ENCODE data around the gene LY6G6C.

The LY6G6C gene

GRCh38 chr6:31706599-31706998, 14.9 kb downstream of the LY6G6C start, which contains the start of gene LY6G6F:
Gene LY6G6F (plus strand): TSS chr6:31706866. CDS start chr6:31706907, 41 bp downstream.
- no peak for DNase-seq (ENCODE audit: low read depth in 1 of 2, low spot score in 1 of 2)

DNA sequence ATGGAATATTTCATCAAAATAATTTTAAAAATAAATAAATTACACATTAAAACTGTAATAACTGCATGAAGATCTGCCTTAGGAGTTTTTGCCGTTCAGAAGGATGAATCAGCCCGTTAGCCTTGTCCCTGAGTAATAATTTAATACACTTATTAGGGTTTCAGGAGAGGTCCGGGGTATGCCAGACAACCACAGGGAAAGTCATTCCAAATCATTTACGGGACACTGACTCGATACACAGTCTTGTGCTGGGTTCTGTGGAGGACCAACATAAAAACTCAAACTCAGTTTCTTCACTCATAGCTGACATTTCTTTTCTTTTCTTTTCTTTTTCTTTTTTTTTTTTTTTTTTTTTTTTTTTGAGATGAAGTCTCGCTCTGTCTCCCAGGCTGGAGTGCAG, 15.6 kb downstream of the LY6G6C start:
- DNase-seq (ENCODE audit: low read depth in 1 of 2, low spot score in 1 of 2), result no peak

- DNase-seq (ENCODE audit: low read depth in 1 of 2, low spot score in 1 of 2), result peak; percentile 95
These were observed 18.5 kb downstream of the LY6G6C start, which contains the start of gene ABHD16A for GRCh38 chr6:31702819-31703716. Gene ABHD16A (minus strand): TSS chr6:31703324. CDS start chr6:31703281, 43 bp downstream.

GRCh38 chr6:31702405-31702818, 19.1 kb downstream of the LY6G6C start:
- DNase-seq (ENCODE audit: low read depth in 1 of 2, low spot score in 1 of 2), result no peak

DNA sequence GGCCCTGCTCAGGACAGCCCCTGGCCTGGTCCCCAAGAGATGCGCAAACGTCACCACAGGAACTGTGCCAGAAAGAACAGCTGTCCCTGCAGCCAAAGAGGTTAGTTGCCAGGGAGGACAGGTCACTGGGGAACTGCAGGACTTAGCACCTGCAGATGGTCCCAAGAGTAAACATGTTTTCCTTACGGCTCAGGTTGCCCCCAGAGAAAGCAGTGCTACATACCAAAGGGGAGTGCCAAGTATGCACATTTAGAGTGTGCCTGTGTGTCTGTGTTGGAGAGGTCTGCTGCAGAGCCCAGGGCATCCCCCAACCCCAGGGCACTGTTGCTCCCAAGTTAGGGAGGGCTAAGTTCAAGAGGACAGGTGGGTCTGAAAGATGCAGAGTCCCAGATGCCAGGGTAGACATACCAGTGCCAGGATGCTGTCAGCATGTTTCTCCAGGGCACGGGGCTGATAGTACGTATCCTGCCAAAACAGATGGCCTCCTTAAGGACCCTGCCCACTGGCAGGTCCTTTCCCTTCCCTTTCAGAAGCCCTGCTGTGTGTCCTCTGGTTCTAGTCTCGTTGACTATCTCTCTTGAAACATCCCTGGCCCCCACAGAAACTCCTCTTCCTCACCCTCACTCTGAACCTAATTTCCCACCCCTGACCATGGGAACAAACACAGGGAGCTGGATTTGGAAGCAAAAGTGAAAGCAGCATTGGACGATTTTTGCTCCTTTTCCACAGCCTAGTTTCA, 19.7 kb downstream of the LY6G6C start:
- DNase-seq (ENCODE audit: low read depth in 1 of 2, low spot score in 1 of 2), result no peak

DNA sequence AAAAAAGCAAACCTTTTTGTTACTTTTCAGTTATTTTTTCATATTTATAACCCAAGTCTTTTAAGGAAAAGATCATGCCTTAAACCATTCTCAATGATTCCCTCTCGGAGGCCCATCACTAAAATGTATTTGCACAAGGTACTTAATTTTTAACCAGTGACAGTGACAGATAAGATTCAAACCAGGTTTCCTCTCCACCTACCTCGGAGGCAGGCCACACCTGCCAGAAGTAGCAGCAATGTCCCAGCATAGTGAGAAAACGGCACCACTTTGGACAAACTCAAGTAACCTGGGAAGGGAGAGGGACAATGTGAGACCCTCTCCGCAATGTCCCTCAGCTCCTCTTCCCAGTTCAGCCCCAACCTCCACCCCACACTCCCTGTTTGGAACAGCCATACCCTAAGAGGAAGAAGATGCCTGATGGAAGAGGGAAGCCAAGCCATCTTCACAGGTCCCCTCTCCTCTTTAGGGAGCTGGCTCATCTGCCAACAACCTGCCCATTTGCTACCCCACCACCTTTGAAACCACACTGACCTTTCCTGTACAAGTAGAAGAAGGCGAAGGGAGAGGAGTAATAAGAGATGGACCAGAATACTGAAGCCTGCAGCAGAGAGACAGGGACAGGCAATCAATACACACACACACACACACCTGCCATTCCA, 20.7 kb downstream of the LY6G6C start:
- DNase-seq (ENCODE audit: low read depth in 1 of 2, low spot score in 1 of 2), result no peak

DNA sequence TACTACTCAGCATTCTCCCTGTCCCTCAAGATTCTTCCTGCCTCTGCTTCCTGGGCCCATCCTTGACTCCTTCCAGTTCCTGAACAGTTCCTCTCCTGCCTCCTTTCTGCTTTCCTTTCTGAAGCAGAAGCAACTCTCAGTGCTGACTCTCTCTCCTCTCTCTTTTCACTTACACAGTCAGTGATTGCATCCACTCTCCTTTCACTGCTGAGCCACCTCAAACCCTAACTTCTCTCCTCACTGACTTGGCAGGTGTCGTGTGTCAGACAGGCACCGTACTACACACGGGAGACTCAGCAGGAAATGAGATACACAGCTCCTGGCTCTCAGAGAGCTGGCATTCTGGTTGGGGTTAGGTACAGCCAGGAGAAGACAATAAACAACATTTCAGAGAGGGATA, 24.0 kb downstream of the LY6G6C start:
- no peak for DNase-seq (ENCODE audit: low read depth in 1 of 2, low spot score in 1 of 2)

DNA sequence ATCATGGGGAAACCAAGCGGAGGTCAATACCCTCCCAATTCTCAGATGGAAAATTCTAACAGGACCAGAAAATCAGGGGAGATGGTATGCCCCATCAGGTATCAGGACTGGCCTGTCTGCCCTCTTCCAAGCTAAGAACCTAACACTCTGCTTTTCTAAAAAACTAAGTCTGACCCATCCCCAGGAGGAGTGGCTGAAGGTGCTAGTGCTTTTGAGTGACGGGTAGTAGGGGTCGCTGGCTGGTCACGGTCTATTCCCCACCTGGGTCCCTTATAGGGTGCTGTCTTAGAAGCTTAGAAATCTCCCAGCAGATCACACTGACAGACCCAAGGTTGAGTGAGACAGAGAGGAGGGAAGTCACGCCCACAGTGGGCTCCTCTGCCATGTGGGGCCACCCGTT, 28.0 kb downstream of the LY6G6C start:
- no peak for DNase-seq (ENCODE audit: low read depth in 1 of 2, low spot score in 1 of 2)

DNA sequence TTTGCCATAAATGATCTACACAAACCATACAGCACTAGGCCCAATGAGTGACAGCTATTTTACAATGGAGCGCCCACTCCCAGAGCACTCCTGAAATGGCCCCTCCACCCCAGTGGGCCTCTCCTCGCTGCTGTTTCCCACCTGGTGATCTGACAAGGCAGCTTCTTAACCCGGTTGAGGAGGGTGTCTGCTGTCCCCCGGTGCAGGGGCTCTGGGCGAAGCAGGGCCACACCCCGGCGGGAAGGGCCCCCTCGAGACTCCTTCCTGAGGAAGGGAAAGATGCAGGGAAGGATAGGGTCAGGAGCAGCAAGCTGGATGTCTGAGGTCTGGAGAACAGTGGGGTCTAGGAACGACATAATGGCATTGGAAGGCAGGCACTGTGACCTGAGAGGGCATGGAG, 28.7 kb downstream of the LY6G6C start:
- no peak for DNase-seq (ENCODE audit: low read depth in 1 of 2, low spot score in 1 of 2)

DNA sequence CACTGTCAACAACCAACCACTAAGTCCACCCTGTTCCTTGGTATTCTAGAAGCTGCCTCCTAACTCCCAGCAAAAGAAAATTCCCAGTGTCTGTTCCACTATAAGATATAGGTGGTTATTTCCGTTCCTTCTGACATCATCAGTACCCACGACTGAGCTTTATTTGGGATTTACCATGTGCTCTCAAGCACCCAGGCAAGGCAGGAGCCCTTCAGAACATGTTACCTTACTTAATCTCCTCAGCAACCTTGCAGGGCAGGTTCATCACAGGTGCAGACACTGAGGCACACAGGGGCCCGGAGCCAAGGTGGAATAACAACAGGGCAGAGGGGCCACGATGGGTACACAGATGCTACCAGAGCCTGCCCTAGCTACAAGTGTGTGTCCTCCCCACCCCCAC, 29.2 kb downstream of the LY6G6C start:
- DNase-seq (ENCODE audit: low read depth in 1 of 2, low spot score in 1 of 2), result no peak

- no peak for DNase-seq (ENCODE audit: low read depth in 1 of 2, low spot score in 1 of 2)
These were observed 29.9 kb downstream of the LY6G6C start for GRCh38 chr6:31691564-31692108.

- DNase-seq (ENCODE audit: low read depth in 1 of 2, low spot score in 1 of 2), result no peak
These were observed 30.5 kb downstream of the LY6G6C start for GRCh38 chr6:31691078-31691463.

DNA sequence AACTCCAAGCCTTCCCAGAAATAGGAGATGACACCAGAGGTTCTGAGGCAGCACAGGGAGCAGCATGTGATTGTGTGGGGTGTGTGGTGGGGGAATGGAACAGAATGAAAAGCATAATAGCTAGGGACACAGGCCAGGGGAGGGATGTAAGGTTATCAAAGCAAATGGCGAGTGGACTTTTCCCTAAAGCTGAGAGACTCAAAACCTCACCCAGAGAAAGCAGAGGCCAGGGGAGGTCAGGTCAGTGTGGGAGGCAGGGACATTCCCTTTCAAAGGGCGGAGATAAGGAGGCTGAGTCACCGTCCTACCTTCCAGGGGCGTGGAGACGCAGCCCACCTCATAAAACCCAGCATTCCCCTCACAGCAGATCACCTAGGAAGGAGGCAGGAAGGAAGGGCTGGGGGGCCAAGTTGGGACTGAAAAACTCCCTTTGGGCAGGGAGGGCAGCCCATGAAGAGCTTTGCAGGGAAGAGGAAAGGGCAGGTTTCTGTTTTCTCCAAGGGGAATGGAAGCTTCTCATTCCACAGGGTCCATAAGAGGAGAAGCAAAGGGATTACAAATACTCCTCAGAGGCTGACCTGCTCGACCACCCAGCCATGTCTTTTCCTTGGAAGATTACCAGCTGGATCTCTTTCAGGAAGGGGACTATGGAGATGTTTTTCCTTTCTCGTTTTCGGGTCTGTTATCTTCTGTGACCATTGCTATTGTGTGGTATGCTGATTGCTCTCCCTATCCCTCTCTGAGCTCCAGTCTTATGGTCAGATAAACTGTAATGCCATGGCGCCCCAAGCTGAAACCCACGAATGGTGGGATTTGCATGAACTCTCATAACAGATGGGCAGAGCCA, 31.1 kb downstream of the LY6G6C start:
- DNase-seq (ENCODE audit: low read depth in 1 of 2, low spot score in 1 of 2), result no peak

DNA sequence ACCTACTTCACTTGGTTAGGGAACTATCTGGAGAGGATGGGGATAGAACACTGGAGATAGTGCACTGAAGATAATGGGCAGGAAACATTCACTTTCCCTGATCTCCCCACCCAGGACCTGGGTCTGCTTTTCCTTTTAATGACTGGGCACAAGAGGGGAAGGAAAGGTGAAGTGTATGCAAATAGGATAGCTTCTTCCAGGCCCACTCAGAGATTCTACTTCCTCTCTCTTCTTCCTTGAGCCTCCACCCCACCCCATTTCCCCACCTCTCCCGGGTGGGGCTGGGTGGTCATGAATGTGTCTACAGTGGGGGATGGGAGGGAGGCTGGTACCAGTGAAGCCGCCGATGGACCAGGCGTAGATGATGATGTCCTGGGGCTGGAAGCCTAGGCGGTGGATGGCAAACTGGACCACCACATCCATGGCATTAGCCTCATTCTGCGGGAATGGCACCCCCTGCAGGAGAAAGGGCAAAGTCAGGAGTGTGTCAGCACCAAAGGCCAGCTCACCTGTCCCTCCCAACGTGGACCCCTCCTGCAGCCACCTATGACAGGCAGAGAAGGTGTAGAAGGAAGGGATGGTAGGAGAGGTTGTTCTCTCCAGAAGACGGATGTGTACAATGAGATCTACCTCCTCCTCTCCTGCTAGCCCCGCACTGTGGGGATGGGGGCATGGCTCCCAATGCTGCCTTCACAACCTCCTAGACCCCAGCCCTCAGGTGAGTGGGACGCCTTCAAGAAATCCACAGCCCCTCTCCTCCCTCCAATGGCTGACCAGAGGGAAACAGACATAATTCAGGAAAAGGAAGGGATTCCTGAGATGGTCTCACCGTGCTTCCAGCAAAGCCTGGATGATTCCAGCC, 32.1 kb downstream of the LY6G6C start:
- DNase-seq (ENCODE audit: low read depth in 1 of 2, low spot score in 1 of 2), result no peak

GRCh38 chr6:31687860-31688693, 33.5 kb downstream of the LY6G6C start:
- DNase-seq (ENCODE audit: low read depth in 1 of 2, low spot score in 1 of 2), result no peak

- DNase-seq (ENCODE audit: low read depth in 1 of 2, low spot score in 1 of 2), result no peak
These were observed 34.2 kb downstream of the LY6G6C start for GRCh38 chr6:31687321-31687720.

GRCh38 chr6:31686483-31686882, 35.1 kb downstream of the LY6G6C start:
- DNase-seq (ENCODE audit: low read depth in 1 of 2, low spot score in 1 of 2), result no peak

GRCh38 chr6:31683591-31683990, 38.0 kb downstream of the LY6G6C start:
- no peak for DNase-seq (ENCODE audit: low read depth in 1 of 2, low spot score in 1 of 2)

Measured in stimulated activated CD4-positive, alpha-beta T cell treated with anti-CD3 and anti-CD28 coated beads, Interleukin-15, amount 100 ng/mL, for 1 hour (primary cell).